Activated CD8-positive, alpha-beta memory T cell treated with anti-CD3 and anti-CD28 coated beads for 36 hours (primary cell): ENCODE data around the gene CLUH. TPM values are rescaled to one million over a fixed set of nuclear protein-coding genes. Genes with fewer than 3 reads are reported as not detected.
"Not testable (repeated sequence)": the region's sequence is repeated elsewhere in the genome, so short reads cannot be mapped to it uniquely, and the experiment has no call there.

Source experiments
- CTCF ChIA-PET: fragments of 350-600 bp; sonication (Branson Sonifier 250); formaldehyde crosslinking; loops from one replicate; lab custom pipeline; 2021; ENCODE audit warnings: antibody characterized with exemption; lab: Charles Lee
- POLR2A ChIA-PET: fragments of 350-600 bp; sonication (Branson Sonifier 250); formaldehyde crosslinking; loops from one replicate; lab custom pipeline; 2021; ENCODE audit warnings: antibody characterized with exemption; lab: Charles Lee
- total RNA-seq, 2 experiments: library from RNA; stranded (reverse); gene quantifications; one replicate each; pipeline ENCODE4 v1.2.3, GENCODE V29; 2021

The CLUH gene
- total RNA-seq, 2 experiments from 2014 or later: 152 to 164 TPM

GRCh38 chr17:2705888-2706795, 5.4 kb downstream of the CLUH start:
- POLR2A ChIA-PET: no interaction called here
- CTCF ChIA-PET: no interaction called here

- POLR2A ChIA-PET: no interaction called here
Observed at GRCh38 chr17:2705263-2705662, 6.3 kb downstream of the CLUH start.

GRCh38 chr17:2704890-2705248, 6.7 kb downstream of the CLUH start:
- POLR2A ChIA-PET: no interaction called here
- CTCF ChIA-PET: interaction anchor here (0.6 kb wide), 1 partner anchor 962 kb away, joined by 3 read pairs; no protein-coding TSS in a partner anchor

More at GRCh38 chr17:2705263-2705662, 6.3 kb downstream of the CLUH start:
- CTCF ChIA-PET: interaction anchor here (0.6 kb wide), 1 partner anchor 962 kb away, joined by 3 read pairs; no protein-coding TSS in a partner anchor

GRCh38 chr17:2704031-2704889, 7.3 kb downstream of the CLUH start:
- CTCF ChIA-PET: interaction anchor here (0.6 kb wide), 1 partner anchor 963 kb away, joined by 3 read pairs; no protein-coding TSS in a partner anchor
- POLR2A ChIA-PET: no interaction called here

GRCh38 chr17:2703606-2704005, 8.0 kb downstream of the CLUH start:
- POLR2A ChIA-PET: no interaction called here
- CTCF ChIA-PET: no interaction called here

GRCh38 chr17:2703181-2703580, 8.4 kb downstream of the CLUH start:
- POLR2A ChIA-PET: interaction anchor here (0.7 kb wide), 1 partner anchor 101 kb away, joined by 3 read pairs; no protein-coding TSS in a partner anchor
- CTCF ChIA-PET: no interaction called here

GRCh38 chr17:2701996-2702741, 9.4 kb downstream of the CLUH start:
- ChIA-PET POLR2A (interaction anchor here (0.7 kb wide), 1 partner anchor 100 kb away, joined by 3 read pairs; no protein-coding TSS in a partner anchor), CTCF (no interaction called here)

- ChIA-PET CTCF (no interaction called here), POLR2A (no interaction called here)
Observed at GRCh38 chr17:2701161-2701995, 10.2 kb downstream of the CLUH start.

- POLR2A ChIA-PET: no interaction called here
- CTCF ChIA-PET: no interaction called here
Observed at GRCh38 chr17:2700491-2701141, 10.9 kb downstream of the CLUH start.

- ChIA-PET CTCF (no interaction called here), POLR2A (no interaction called here)
Observed at GRCh38 chr17:2700030-2700490, 11.5 kb downstream of the CLUH start.

GRCh38 chr17:2699216-2699805, 12.3 kb downstream of the CLUH start:
- CTCF ChIA-PET, POLR2A ChIA-PET: not testable (repeated sequence)

- POLR2A ChIA-PET: interaction anchor here (0.5 kb wide), 1 partner anchor 233 kb away, joined by 5 read pairs; no protein-coding TSS in a partner anchor
Observed at GRCh38 chr17:2697611-2698162, 13.9 kb downstream of the CLUH start.

GRCh38 chr17:2695961-2696760, 15.4 kb downstream of the CLUH start:
- POLR2A ChIA-PET: no interaction called here
- CTCF ChIA-PET: interaction anchor here (0.7 to 0.8 kb wide), 2 partner anchors 10 to 83 kb away, joined by 3 read pairs; no protein-coding TSS in a partner anchor

More at GRCh38 chr17:2697611-2698162, 13.9 kb downstream of the CLUH start:
- CTCF ChIA-PET: interaction anchor here (0.6 kb wide), 1 partner anchor 306 kb away, joined by 3 read pairs; no protein-coding TSS in a partner anchor

- ChIA-PET CTCF (interaction anchor here (0.7 to 1.2 kb wide), 2 partner anchors 21 to 82 kb away, joined by 3 read pairs; no protein-coding TSS in a partner anchor), POLR2A (no interaction called here)
Observed at GRCh38 chr17:2695243-2695960, 16.2 kb downstream of the CLUH start.
